Adipocyte (in vitro differentiated cells): ENCODE results near the gene SYNPO2.
"Not testable (repeated sequence)": the region's sequence is repeated elsewhere in the genome, so short reads cannot be mapped to it uniquely, and the experiment has no call there.

Experiments used
- DNase-seq: peaks from one replicate; pipeline ENCODE4 v3.0.0-alpha.2; 2015; ENCODE audit warnings: low read depth
- H3K27me3 ChIP-seq: replicated peaks from 2 replicates; pipeline ENCODE4 v1.7.0; 2013; ENCODE audit warnings: mild to moderate bottlenecking, low read length, moderate library complexity; ENCODE audit not compliant: control insufficient read depth, insufficient read depth
- H3K36me3 ChIP-seq: 2 replicates; pipeline ENCODE4 v1.7.0; 2013; ENCODE audit warnings: low read length, mild to moderate bottlenecking, moderate library complexity; ENCODE audit not compliant: control insufficient read depth, insufficient read depth, severe bottlenecking
- H3K4me1 ChIP-seq: 2 replicates; pipeline ENCODE4 v1.7.0; 2013; ENCODE audit warnings: mild to moderate bottlenecking, low read length, moderate library complexity; ENCODE audit not compliant: control insufficient read depth, insufficient read depth
- H3K4me3 ChIP-seq: 2 replicates; pipeline ENCODE4 v1.7.0; 2013; ENCODE audit warnings: mild to moderate bottlenecking, low read length, moderate library complexity
- H3K9ac ChIP-seq: 2 replicates; pipeline ENCODE4 v1.7.0; 2013; ENCODE audit warnings: mild to moderate bottlenecking, low read length, moderate library complexity
- H3K9me3 ChIP-seq: 2 replicates; pipeline ENCODE4 v1.7.0; 2013; ENCODE audit warnings: mild to moderate bottlenecking, low read length, moderate library complexity; ENCODE audit not compliant: control insufficient read depth

Gene SYNPO2

DNA sequence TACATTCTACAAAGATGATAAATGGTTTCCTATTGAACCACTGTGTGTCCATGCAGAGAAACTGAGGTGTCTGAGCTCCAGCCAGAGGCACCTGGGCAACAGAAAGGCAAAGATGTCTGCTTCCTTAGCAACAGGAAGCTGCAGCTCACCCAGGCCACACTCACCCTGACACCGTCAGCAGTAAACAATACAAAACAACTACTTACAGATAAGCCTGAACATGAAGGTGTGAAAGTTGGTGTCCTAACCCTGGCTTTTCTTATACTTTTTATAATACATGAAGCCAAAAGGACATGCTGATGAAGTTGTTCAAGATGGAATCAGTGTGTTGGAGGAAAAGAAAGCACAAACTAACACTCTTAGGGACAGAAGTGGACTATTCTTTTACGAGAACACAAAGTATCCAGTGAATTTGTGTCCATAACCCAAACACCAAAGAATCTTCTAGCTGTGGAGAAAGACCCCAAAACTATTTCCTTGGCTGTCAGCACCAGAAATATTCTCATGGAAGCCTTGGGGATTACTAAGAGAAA, 117.3 kb downstream of the SYNPO2 start:
- Histone ChIP-seq H3K36me3 (no peaks in the 10 kb centered on the region), H3K9ac (no peak overlapping the region)
- DNase-seq = no peak

DNA sequence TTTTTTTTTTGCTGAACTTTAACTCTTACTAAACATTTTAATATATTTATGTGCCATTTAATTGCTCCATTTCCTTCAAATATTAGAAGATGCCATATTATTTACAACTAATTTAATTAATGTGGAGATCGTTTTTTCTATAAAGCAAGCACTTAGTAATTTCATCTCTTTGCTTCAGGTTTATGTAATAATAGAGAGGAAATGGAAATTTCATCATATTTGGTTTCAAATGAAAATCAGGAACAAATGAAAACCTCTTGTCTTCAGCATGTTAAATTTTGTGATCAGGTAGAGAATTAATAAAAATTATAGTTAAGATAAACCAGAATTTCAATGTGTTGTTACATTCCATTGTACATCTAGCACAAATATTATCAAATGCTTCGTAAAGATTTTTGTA, 120.1 kb downstream of the SYNPO2 start:
- no peak overlapping the region for H3K4me3 ChIP-seq
- peaks cover 23% of the 10 kb centered on the region for H3K4me1 ChIP-seq
- H3K36me3 ChIP-seq = no peaks in the 10 kb centered on the region
- H3K27me3 ChIP-seq = no peaks in the 10 kb centered on the region
- no peak overlapping the region for H3K9ac ChIP-seq
- no peaks in the 10 kb centered on the region for H3K9me3 ChIP-seq
- DNase-seq = no peak

More for the DNA sequence above, 117.3 kb downstream of the SYNPO2 start:
- H3K9me3 ChIP-seq = no peaks in the 10 kb centered on the region
- no peaks in the 10 kb centered on the region for H3K27me3 ChIP-seq
- peaks cover 13% of the 10 kb centered on the region for H3K4me1 ChIP-seq
- no peak overlapping the region for H3K4me3 ChIP-seq

DNA sequence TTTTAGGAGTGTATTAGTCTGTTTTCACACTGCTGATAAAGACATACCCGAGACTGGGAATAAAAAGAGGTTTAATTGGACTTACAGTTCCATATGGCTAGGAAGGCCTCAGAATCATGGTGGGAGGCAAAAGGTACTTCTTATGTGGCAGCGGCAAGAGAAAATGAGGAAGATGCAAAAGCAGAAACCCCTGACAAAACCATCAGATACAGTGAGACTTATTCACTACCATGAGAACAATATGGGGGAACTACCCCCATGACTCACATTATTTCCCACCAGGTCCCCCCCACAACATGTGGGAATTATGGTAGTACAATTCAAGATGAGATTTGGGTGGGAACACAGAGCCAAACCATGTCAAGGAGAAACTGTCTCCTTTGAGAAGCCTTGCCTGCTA, 121.6 kb downstream of the SYNPO2 start:
- H3K4me1 ChIP-seq = peaks cover 23% of the 10 kb centered on the region
- H3K36me3 ChIP-seq, DNase-seq, H3K4me3 ChIP-seq, H3K9me3 ChIP-seq, H3K9ac ChIP-seq, H3K27me3 ChIP-seq: not testable (repeated sequence)

DNA sequence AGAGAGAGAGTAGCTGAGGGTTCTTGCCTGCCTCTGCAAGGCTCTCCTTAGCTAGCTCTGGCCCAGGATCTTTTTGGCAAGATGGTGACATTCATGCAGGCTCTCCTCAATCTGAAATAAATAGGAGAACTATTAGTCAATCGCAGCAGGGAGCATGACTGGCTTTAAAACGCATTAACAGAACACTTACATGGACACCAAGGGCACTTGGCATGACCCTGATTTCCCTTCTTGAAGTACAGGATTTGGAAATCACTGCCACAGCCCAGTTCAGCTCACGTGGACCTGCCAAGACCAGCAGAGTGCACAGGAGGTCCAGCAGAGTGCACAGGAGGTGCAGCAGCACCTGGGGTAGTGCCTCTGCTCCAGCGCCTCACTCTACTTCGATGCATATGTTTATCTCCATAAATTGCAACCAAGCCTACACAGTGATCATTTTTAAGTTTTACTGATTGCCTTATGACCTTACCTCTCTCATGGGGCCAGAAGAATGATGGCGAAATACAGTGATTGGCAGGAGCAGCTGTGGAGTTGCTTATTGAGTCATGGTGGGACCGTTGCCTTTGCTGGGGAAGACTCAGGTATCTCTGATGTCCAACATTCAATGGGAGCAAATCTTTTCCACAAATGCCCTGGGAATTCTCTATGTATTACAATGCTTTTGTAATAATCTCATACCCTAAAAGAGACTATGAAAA, 122.4 kb downstream of the SYNPO2 start:
- H3K36me3 ChIP-seq = no peaks in the 10 kb centered on the region
- H3K4me1 ChIP-seq = peaks cover 23% of the 10 kb centered on the region
- H3K4me3 ChIP-seq = peak overlapping the region; percentile 37
- no peak for DNase-seq
- H3K9ac ChIP-seq = no peak overlapping the region
- no peaks in the 10 kb centered on the region for H3K27me3 ChIP-seq
- no peaks in the 10 kb centered on the region for H3K9me3 ChIP-seq

DNA sequence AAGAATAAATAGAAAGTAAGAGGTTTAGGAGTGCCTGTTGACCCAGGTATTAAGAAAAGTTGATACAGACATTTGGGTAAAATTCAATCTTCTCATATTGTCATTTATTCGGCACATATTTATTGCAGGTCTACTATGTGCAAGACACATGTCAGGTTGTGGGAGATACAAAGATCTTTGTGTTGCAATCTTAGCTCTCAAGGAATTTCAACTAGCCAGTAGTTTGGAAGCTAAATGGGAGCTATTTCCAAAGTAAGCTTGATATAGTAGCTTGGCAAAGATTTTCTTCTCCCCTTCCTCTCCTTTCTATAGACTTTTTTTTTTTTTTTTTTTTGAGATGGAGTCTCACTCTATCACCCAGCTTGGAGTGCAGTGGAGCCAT, 122.9 kb downstream of the SYNPO2 start:
- Histone ChIP-seq H3K36me3 (no peaks in the 10 kb centered on the region), H3K9me3 (no peaks in the 10 kb centered on the region), H3K4me1 (peaks cover 23% of the 10 kb centered on the region), H3K4me3 (peak overlapping the region; percentile 37), H3K27me3 (no peaks in the 10 kb centered on the region), H3K9ac (no peak overlapping the region)
- no peak for DNase-seq

DNA sequence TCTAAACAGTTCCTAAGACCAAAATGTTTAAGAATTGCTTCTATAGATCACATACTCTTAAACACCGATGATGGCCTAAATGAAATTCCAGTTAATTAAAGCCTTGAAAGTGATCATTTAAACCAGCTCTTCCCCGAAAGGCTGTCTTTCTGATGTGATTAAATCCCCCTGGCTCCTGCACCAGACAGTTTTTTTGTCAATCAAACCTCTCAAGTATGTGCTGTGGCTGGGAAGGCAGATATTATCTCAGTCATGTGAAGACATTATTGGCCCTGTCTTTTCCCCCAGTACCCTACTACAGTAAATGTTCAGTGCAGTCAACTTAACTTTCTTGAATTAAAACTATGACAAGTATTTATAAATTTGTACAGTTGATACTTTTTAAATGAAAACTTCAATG, 126.0 kb downstream of the SYNPO2 start:
- H3K9ac ChIP-seq = no peak overlapping the region
- H3K27me3 ChIP-seq = no peaks in the 10 kb centered on the region
- H3K9me3 ChIP-seq = no peaks in the 10 kb centered on the region
- H3K36me3 ChIP-seq = no peaks in the 10 kb centered on the region
- DNase-seq = no peak
- no peak overlapping the region for H3K4me3 ChIP-seq
- H3K4me1 ChIP-seq = peaks cover 27% of the 10 kb centered on the region

DNA sequence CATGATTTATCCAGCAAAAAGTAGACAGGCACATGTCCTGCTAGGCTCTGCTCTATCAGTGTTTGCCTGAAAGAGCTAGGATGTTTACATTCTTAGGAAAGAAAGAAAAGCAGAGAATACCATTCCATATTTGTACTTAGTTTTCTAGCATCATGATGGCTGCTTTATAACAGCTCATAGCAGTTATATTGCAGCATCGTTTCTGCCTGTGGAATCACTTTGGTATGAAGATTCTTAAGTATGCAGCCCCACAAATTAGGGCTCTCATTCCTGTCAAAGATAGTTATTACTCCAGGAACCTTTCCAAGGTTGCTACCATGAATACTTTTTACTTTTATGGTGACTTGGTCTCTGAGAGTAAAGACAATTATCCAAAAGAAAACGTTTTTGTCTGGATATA, 128.0 kb downstream of the SYNPO2 start:
- H3K4me3 ChIP-seq = no peak overlapping the region
- peak overlapping the region; percentile 31 for H3K9ac ChIP-seq
- no peaks in the 10 kb centered on the region for H3K9me3 ChIP-seq
- no peaks in the 10 kb centered on the region for H3K36me3 ChIP-seq
- no peaks in the 10 kb centered on the region for H3K27me3 ChIP-seq
- peak; percentile 83 for DNase-seq
- H3K4me1 ChIP-seq = peaks cover 15% of the 10 kb centered on the region

DNA sequence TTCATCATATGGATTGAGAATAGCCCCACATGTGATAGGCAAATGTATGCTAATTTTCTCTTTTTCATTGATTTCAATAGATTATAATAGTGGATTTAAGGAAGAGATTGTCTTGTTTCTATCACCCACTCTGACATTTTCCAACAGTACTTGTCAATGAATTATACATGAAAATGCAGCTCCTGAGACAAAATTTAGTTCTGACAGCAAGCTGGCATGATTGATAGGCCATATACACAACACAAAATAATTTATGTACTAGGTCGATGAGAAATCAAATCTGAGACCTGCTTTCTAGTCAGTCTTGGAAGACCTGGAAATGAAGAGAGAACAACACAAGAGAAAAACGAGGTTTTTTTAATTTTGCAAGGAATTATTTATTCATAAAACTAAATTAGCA, 129.0 kb downstream of the SYNPO2 start:
- Histone ChIP-seq H3K4me1 (peaks cover 11% of the 10 kb centered on the region), H3K9me3 (no peaks in the 10 kb centered on the region), H3K9ac (no peak overlapping the region), H3K4me3 (no peak overlapping the region), H3K27me3 (no peaks in the 10 kb centered on the region), H3K36me3 (no peaks in the 10 kb centered on the region)
- DNase-seq = no peak

DNA sequence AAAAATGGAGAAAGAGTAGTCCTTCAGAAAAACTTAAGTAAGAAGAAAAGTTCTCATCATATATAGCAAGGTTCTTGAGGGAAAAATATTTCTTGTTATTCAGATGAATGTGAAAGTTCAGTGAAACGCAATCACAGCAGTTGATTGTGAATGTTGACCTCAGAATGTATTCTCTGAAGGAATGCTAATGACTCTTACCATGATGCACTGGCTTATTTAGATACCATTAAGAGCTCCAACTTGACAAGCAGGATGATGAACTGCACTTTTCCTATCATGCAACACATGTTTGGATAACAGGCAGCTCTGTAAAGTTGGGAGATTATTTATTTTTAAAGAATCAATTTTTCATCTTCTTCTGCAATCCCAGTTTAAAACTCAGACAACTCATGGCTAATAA, 131.5 kb downstream of the SYNPO2 start:
- H3K36me3 ChIP-seq = no peaks in the 10 kb centered on the region
- no peaks in the 10 kb centered on the region for H3K9me3 ChIP-seq
- H3K4me3 ChIP-seq = no peak overlapping the region
- peaks cover 22% of the 10 kb centered on the region for H3K4me1 ChIP-seq
- no peak overlapping the region for H3K9ac ChIP-seq
- H3K27me3 ChIP-seq = no peaks in the 10 kb centered on the region
- no peak for DNase-seq

DNA sequence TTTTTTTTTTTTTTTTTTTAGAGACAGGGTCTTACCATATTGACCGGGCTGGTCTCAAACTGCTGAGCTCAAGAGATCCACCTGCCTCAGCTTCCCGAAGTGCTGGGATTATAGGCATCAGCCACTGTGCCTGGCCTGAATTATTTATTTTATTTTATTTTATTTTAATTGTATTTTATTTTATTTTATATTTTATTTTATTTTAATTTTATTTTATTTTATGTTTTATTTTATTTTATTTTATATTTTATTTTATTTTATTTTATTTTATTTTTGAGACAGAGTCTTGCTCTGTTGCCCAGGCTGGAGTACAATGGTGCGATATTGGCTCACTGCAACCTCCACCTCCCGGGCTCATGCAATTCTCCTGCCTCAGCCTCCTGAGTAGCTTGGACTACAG, 133.9 kb downstream of the SYNPO2 start:
- H3K36me3 ChIP-seq = not testable (repeated sequence)

DNA sequence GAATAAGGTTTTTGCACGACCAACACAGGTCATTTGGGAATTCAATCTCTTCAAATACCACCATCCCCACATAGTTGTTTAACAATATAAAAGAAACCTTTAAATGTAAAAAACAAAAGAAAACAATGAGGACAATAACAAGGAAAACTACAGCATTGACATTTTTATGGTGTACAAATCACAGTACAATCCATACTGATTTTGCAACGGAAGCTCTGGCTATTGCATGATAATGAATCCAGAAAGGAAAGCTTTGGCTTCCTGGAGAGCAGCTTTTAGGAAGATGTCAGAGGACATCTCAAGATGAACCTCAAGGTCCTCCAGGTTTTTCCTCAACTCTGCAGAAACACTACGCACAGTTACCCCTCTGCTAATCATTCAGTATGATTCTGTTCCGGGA, 135.4 kb downstream of the SYNPO2 start:
- peaks cover 39% of the 10 kb centered on the region for H3K4me1 ChIP-seq
- H3K9ac ChIP-seq = no peak overlapping the region
- DNase-seq = no peak
- H3K4me3 ChIP-seq = no peak overlapping the region
- no peaks in the 10 kb centered on the region for H3K36me3 ChIP-seq
- H3K9me3 ChIP-seq = no peaks in the 10 kb centered on the region
- H3K27me3 ChIP-seq = no peaks in the 10 kb centered on the region

More for the DNA sequence above, 133.9 kb downstream of the SYNPO2 start:
- H3K27me3 ChIP-seq, DNase-seq, H3K4me3 ChIP-seq, H3K9ac ChIP-seq, H3K9me3 ChIP-seq: not testable (repeated sequence)
- peaks cover 37% of the 10 kb centered on the region for H3K4me1 ChIP-seq

DNA sequence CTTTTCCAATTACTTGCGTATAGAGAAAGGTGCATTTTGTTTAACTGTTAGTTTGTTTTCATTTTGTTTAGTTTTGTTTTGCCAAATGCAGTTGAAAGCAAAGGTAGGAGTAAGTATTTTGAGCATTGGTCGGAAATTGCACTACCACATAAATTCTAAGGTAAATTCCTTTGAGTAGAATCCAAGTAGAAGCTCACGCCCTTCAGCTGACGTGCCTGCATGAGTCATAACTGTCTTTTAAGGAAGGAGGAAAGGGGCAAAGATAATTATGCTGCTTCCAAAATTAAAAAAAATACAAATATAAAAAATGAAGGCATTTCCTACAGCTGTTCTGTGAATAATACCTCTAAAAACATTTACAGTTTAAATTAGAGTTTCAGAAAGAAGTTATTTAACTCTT, 136.8 kb downstream of the SYNPO2 start:
- Histone ChIP-seq H3K9ac (peak overlapping the region; percentile 92), H3K36me3 (peaks cover 8% of the 10 kb centered on the region), H3K4me1 (peaks cover 32% of the 10 kb centered on the region), H3K4me3 (peak overlapping the region; percentile 76), H3K9me3 (no peaks in the 10 kb centered on the region), H3K27me3 (no peaks in the 10 kb centered on the region)
- DNase-seq = peak; percentile 81
